HG03025 (cell line): ENCODE data around the gene ZNF33B.
"Not testable (repeated sequence)": the region's sequence is repeated elsewhere in the genome, so short reads cannot be mapped to it uniquely, and the experiment has no call there.

ENCODE experiments used
- ATAC-seq: cut with Tn5 transposase; IDR thresholded peaks from one replicate; pipeline ENCODE4 v1.9.1; 2021; ENCODE audit warnings: mild to moderate bottlenecking, moderate library complexity; ENCODE audit not compliant: unreplicated experiment, low FRiP score

ZNF33B gene

GRCh38 chr10:42618424-42618823, 19.9 kb downstream of the ZNF33B start:
- no peak for ATAC-seq

- no peak for ATAC-seq
Observed at GRCh38 chr10:42615419-42615818, 23.0 kb downstream of the ZNF33B start.

GRCh38 chr10:42609872-42610271, 28.5 kb downstream of the ZNF33B start:
- no peak for ATAC-seq

GRCh38 chr10:42598249-42598873, 40.0 kb downstream of the ZNF33B start:
- no peak for ATAC-seq

- ATAC-seq = no peak
Observed at GRCh38 chr10:42596196-42596595, 42.2 kb downstream of the ZNF33B start.

- no peak for ATAC-seq
Observed at GRCh38 chr10:42594246-42594650, 44.1 kb downstream of the ZNF33B start.

GRCh38 chr10:42593284-42593683, 45.1 kb downstream of the ZNF33B start:
- no peak for ATAC-seq

GRCh38 chr10:42583828-42584227, 54.5 kb downstream of the ZNF33B start:
- no peak for ATAC-seq

- ATAC-seq = no peak
Observed at GRCh38 chr10:42578019-42578418, 60.4 kb downstream of the ZNF33B start.

- no peak for ATAC-seq
Observed at GRCh38 chr10:42576338-42576737, 62.0 kb downstream of the ZNF33B start.

- no peak for ATAC-seq
Observed at GRCh38 chr10:42574336-42574735, 64.0 kb downstream of the ZNF33B start.

- ATAC-seq = no peak
Observed at GRCh38 chr10:42556931-42557330, 81.4 kb downstream of the ZNF33B start.

GRCh38 chr10:42553576-42553975, 84.8 kb downstream of the ZNF33B start:
- ATAC-seq = not testable (repeated sequence)

GRCh38 chr10:42553064-42553407, 85.3 kb downstream of the ZNF33B start:
- peak; percentile 37 for ATAC-seq

- ATAC-seq = peak; percentile 94
Observed at GRCh38 chr10:42552188-42553063, 85.9 kb downstream of the ZNF33B start.

GRCh38 chr10:42551582-42552187, 86.7 kb downstream of the ZNF33B start:
- no peak for ATAC-seq

- ATAC-seq = no peak
Observed at GRCh38 chr10:42549851-42550250, 88.5 kb downstream of the ZNF33B start.

GRCh38 chr10:42548254-42548653, 90.1 kb downstream of the ZNF33B start:
- ATAC-seq = no peak

- ATAC-seq = no peak
Observed at GRCh38 chr10:42544945-42545344, 93.4 kb downstream of the ZNF33B start.

GRCh38 chr10:42543840-42544372, 94.5 kb downstream of the ZNF33B start:
- no peak for ATAC-seq
